Measurements from ENCODE around the gene ZNF74.
"Not testable (repeated sequence)": the region's sequence is repeated elsewhere in the genome, so short reads cannot be mapped to it uniquely, and the experiment has no call there.

Gene ZNF74

GRCh38 chr22:20376983-20377382 lies 17.0 kb upstream of the ZNF74 start:
- DNase-seq, result not testable (repeated sequence)

GRCh38 chr22:20378110-20378509 lies 15.8 kb upstream of the ZNF74 start:
- no peak for DNase-seq

- not testable (repeated sequence) for DNase-seq
Measured at GRCh38 chr22:20378684-20379083, 15.3 kb upstream of the ZNF74 start.

- DNase-seq, result no peak
Measured at GRCh38 chr22:20380486-20380885, 13.5 kb upstream of the ZNF74 start.

GRCh38 chr22:20383538-20383937 lies 10.4 kb upstream of the ZNF74 start:
- no peak for DNase-seq

- DNase-seq, result no peak
Measured at GRCh38 chr22:20384171-20384570, 9.8 kb upstream of the ZNF74 start.

GRCh38 chr22:20384865-20385264 lies 9.1 kb upstream of the ZNF74 start:
- DNase-seq, result no peak

GRCh38 chr22:20386336-20386735 lies 7.6 kb upstream of the ZNF74 start:
- DNase-seq, result no peak

GRCh38 chr22:20386972-20387371 lies 7.0 kb upstream of the ZNF74 start:
- no peak for DNase-seq

GRCh38 chr22:20388200-20388599 lies 5.8 kb upstream of the ZNF74 start:
- no peak for DNase-seq

GRCh38 chr22:20389288-20389687 lies 4.7 kb upstream of the ZNF74 start:
- DNase-seq, result no peak

GRCh38 chr22:20390394-20390907 lies 3.5 kb upstream of the ZNF74 start:
- DNase-seq, result no peak

- DNase-seq, result no peak
Measured at GRCh38 chr22:20391222-20391621, 2.7 kb upstream of the ZNF74 start.

- DNase-seq, result not testable (repeated sequence)
Measured at GRCh38 chr22:20392365-20392881, 1.5 kb upstream of the ZNF74 start.

- no peak for DNase-seq
Measured at GRCh38 chr22:20392983-20393704, 807 bp upstream of the ZNF74 start.

GRCh38 chr22:20395181-20395906 lies 1.4 kb downstream of the ZNF74 start:
- DNase-seq, result no peak

GRCh38 chr22:20395907-20396287 lies 1.9 kb downstream of the ZNF74 start:
- DNase-seq, result no peak

- DNase-seq, result no peak
Measured at GRCh38 chr22:20396639-20397038, 2.7 kb downstream of the ZNF74 start.

GRCh38 chr22:20397498-20397897 lies 3.5 kb downstream of the ZNF74 start:
- no peak for DNase-seq

- DNase-seq, result no peak
Measured at GRCh38 chr22:20398420-20398819, 4.5 kb downstream of the ZNF74 start.

- no peak for DNase-seq
Measured at GRCh38 chr22:20399866-20400605, 6.1 kb downstream of the ZNF74 start.

- no peak for DNase-seq
Measured at GRCh38 chr22:20400606-20401375, 6.8 kb downstream of the ZNF74 start.
